Neuronal stem cell (in vitro differentiated cells): ENCODE measurements around the gene KMT2A.
"Not testable (repeated sequence)": the region's sequence is repeated elsewhere in the genome, so short reads cannot be mapped to it uniquely, and the experiment has no call there.

ENCODE experiments used
- DNase-seq: peaks from one replicate; pipeline ENCODE4 v3.0.0-alpha.2; 2013; ENCODE audit warnings: low spot score
- H2AFZ ChIP-seq: one replicate; pipeline ENCODE4 v1.6.1; 2013; ENCODE audit warnings: mild to moderate bottlenecking, low read length, inconsistent platforms
- H2AK5ac ChIP-seq: 2 replicates; pipeline ENCODE4 v1.6.1; 2013; ENCODE audit warnings: low read depth, mild to moderate bottlenecking, inconsistent platforms, low read length, moderate library complexity, mixed read lengths
- H2BK120ac ChIP-seq: 2 replicates; pipeline ENCODE4 v1.6.1; 2013; ENCODE audit warnings: low read depth, mild to moderate bottlenecking, inconsistent platforms, low read length, moderate library complexity, mixed read lengths
- H2BK12ac ChIP-seq: one replicate; pipeline ENCODE4 v1.6.1; 2013; ENCODE audit warnings: low read length, inconsistent platforms
- H2BK15ac ChIP-seq: 2 replicates; pipeline ENCODE4 v1.6.1; 2013; ENCODE audit warnings: mild to moderate bottlenecking, low read length, inconsistent platforms, mixed read lengths
- H2BK5ac ChIP-seq: one replicate; pipeline ENCODE4 v1.6.1; 2013; ENCODE audit warnings: inconsistent platforms, mild to moderate bottlenecking, low read length, moderate library complexity
- H3K14ac ChIP-seq: one replicate; pipeline ENCODE4 v1.6.1; 2013; ENCODE audit warnings: low read length, inconsistent platforms
- H3K18ac ChIP-seq: 2 replicates; pipeline ENCODE4 v1.6.1; 2013; ENCODE audit warnings: low read length, inconsistent platforms
- H3K23ac ChIP-seq: 2 replicates; pipeline ENCODE4 v1.6.1; 2013; ENCODE audit warnings: low read depth, mild to moderate bottlenecking, mixed read lengths, low read length, inconsistent platforms; ENCODE audit not compliant: poor library complexity
- H3K27ac ChIP-seq: replicated peaks from 3 replicates; pipeline ENCODE4 v1.5.1; 2013; ENCODE audit warnings: low read length, inconsistent platforms
- H3K27me3 ChIP-seq, 3 experiments: 2 replicates each; pipeline ENCODE4 v1.6.1; 2013; ENCODE audit warnings: low read length in 3 of 3, mild to moderate bottlenecking in 2 of 3, inconsistent platforms in 1 of 3, low read depth in 1 of 3, mixed read lengths in 1 of 3, moderate library complexity in 1 of 3; ENCODE audit not compliant: control insufficient read depth in 3 of 3, insufficient read depth in 3 of 3
- H3K36me3 ChIP-seq, 2 donors: replicated peaks in 1 of 2; 2 replicates each; pipeline ENCODE4 v1.6.1; 2013; ENCODE audit warnings: low read length in 2 of 2; ENCODE audit not compliant: control insufficient read depth in 2 of 2, insufficient read depth in 2 of 2
- H3K4ac ChIP-seq: 2 replicates; pipeline ENCODE4 v1.6.1; 2013; ENCODE audit warnings: inconsistent platforms, mild to moderate bottlenecking, low read length, moderate library complexity
- H3K4me1 ChIP-seq, 2 donors: 1 replicate in 1 of 2; 2 replicates in 1 of 2; pipeline ENCODE4 v1.6.1; 2013; ENCODE audit warnings: low read length in 2 of 2, low read depth in 1 of 2; ENCODE audit not compliant: control insufficient read depth in 2 of 2, insufficient read depth in 1 of 2
- H3K4me2 ChIP-seq: one replicate; pipeline ENCODE4 v1.6.1; 2013; ENCODE audit warnings: mild to moderate bottlenecking, low read length, inconsistent platforms; ENCODE audit not compliant: insufficient read depth, poor library complexity, severe bottlenecking
- H3K4me3 ChIP-seq, 2 donors: 2 replicates each; pipeline ENCODE4 v1.5.1; 2013; ENCODE audit warnings: low read length in 2 of 2, mild to moderate bottlenecking in 2 of 2, inconsistent platforms in 1 of 2, moderate library complexity in 1 of 2
- H3K79me1 ChIP-seq: one replicate; pipeline ENCODE4 v1.6.1; 2013; ENCODE audit warnings: low read depth, mild to moderate bottlenecking, inconsistent platforms, low read length, moderate library complexity
- H3K9ac ChIP-seq: one replicate; pipeline ENCODE4 v1.6.1; 2013; ENCODE audit warnings: mild to moderate bottlenecking, low read depth, low read length, inconsistent platforms; ENCODE audit not compliant: poor library complexity
- H3K9me3 ChIP-seq, 2 donors: replicated peaks in 1 of 2; 2 replicates each; pipeline versions ENCODE3 to v1.6.1; 2013; ENCODE audit warnings: low read length in 2 of 2, mild to moderate bottlenecking in 2 of 2, inconsistent platforms in 1 of 2, low read depth in 1 of 2, mixed read lengths in 1 of 2, moderate library complexity in 1 of 2; ENCODE audit not compliant: control insufficient read depth in 2 of 2, insufficient read depth in 1 of 2
- H4K8ac ChIP-seq: one replicate; pipeline ENCODE4 v1.6.1; 2013; ENCODE audit warnings: low read depth, mild to moderate bottlenecking, inconsistent platforms, low read length, moderate library complexity
- H4K91ac ChIP-seq: one replicate; pipeline ENCODE4 v1.6.1; 2013; ENCODE audit warnings: low read length, low read depth, mild to moderate bottlenecking, inconsistent platforms; ENCODE audit not compliant: poor library complexity
- WGBS, 2 donors: extraction: QIAGEN DNeasy Blood & Tissue Kit; methylation state at CpG; one replicate each; pipeline ENCODE4 v1.1.7; 2013; ENCODE audit warnings: missing lambda C conversion rate in 2 of 2, mixed read lengths in 1 of 2; ENCODE audit not compliant: insufficient read length in 2 of 2, insufficient replicate concordance in 1 of 2; ENCODE audit errors: extremely low coverage in 2 of 2; 5-methylcytosine and 5-hydroxymethylcytosine counted together

KMT2A gene

DNA sequence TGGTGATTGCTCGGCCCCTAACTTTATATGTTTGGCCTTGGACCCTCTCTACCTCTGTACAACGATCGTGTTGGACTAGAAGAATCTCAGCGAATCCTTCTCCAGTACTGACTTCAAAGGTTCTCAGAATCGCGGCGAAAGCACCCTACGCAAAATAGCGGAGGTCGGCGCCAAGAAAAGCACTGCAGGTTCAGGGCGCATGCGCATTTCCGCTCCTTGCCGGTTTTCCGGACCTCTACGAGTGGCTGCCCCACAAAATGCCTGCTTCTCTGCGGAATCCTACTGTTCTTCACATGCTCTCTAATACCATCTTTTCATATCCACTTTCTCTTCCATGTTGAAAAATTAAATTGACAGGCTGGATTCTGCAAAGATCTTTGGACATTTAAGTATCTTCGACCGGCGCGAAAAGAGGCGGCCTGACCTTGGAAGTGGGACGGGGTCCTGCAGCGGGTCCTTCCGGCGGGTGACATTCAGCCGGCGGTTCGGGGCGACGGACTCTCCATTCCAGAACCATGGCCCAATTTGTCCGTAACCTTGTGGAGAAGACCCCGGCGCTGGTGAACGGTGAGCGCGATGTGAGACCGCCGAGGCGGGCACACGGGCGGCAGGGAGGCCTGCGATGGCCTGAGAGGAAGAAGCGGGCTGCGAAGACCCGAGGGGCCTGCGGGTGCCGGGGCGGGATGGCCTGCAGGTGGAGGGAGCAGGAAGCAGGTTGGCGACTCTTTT lies 35.0 kb upstream of the KMT2A start, which contains the start of gene ATP5MG:
ATP5MG (plus strand) TSS at position 456 of the 729 bp plus-strand sequence; CDS start at position 516, 60 bp downstream.
- Histone ChIP-seq H3K9me3 (no peaks in the 10 kb centered on the region), H3K14ac (no peak within 1 kb of the TSS), H2BK120ac (no peak within 1 kb of the TSS), H3K23ac (peak within 1 kb of the TSS; percentile 76), H3K4me1 (peaks cover 2 to 5% of the 10 kb centered on the region in 2 donors), H3K4ac (no peak within 1 kb of the TSS), H3K4me3 (peak within 1 kb of the TSS; percentile 71 to 89), H3K79me1 (peaks cover 3% of the 10 kb centered on the region), H3K4me2 (peak within 1 kb of the TSS; percentile 71), H2AK5ac (no peak within 1 kb of the TSS), H2BK5ac (no peak within 1 kb of the TSS), H2BK12ac (no peak within 1 kb of the TSS), H4K8ac (no peak within 1 kb of the TSS), H3K18ac (peak within 1 kb of the TSS; percentile 85), H3K27me3 (no peaks in the 10 kb centered on the region), H2BK15ac (no peak within 1 kb of the TSS), H3K36me3 (peaks cover 0 to 58% of the 10 kb centered on the region in 2 donors), H3K27ac (peak within 1 kb of the TSS; percentile 42), H4K91ac (no peak within 1 kb of the TSS), H2AFZ (peak within 1 kb of the TSS; percentile 82), H3K9ac (peak within 1 kb of the TSS; percentile 89)
- no CpG with 5 or more reads among the region's 51 CpGs for WGBS, 2 donors
- peak; percentile 82 for DNase-seq

DNA sequence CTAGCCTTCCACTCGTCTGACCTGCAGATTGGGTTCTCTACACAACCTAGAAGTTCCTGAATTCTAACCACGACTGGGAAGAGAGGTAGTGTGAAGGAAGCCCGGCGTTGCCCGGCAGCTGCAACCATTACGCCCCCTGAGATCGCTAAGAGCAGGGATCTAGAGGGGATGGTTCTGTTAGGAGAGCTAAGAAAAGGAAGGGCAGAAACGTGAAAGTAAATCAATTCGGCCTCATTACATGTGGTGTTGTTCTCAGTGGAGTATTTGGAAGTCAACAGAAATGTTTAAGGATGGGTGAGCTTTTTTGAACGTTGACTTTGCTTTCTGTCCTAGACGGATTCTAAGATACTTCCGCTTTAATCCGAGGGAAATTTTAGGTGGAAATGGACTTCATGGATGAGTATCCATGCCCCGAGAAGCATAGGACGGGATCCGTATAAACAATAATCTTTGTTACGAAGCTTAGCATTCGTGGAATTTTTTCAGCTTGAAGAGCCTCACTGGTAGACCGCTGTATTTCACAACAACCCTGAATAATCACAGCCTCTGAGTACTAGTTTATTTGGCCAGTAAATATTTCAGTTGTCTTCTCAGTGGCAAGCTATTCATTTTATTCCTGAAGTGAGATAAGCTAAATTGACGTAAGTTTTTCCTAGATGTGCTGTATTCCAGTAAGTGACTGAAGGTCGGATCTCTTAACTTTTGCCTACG lies 34.3 kb upstream of the KMT2A start:
- DNase-seq, result peak; percentile 17
- WGBS, 2 donors, result no CpG with 5 or more reads among the region's 22 CpGs

DNA sequence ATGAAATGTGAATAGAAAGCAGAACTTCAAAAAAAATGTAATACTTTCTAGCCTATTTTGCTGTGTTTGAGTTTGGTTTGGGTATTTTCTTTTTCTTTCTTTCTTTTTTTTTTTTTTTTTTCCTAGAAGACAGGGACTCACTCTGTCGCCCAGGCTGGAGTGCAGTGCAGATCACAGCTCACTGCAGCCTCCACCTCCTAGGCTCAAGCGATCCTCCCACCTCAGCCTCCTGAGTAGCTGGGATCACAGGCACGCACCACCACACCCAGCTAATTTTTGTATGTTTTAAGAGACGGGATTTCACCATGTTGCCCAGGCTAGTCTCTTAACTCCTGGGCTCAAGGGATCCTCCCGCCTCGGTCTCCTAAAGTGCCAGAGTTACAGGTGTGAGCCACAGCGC lies 33.7 kb upstream of the KMT2A start:
- not testable (repeated sequence) for H2BK120ac ChIP-seq, H3K4ac ChIP-seq, H2BK15ac ChIP-seq, H3K79me1 ChIP-seq, H2AK5ac ChIP-seq, H3K4me1 ChIP-seq, H3K27me3 ChIP-seq, H3K9me3 ChIP-seq, H3K23ac ChIP-seq, H2AFZ ChIP-seq, H3K4me2 ChIP-seq, H3K18ac ChIP-seq, H4K8ac ChIP-seq, H2BK5ac ChIP-seq, DNase-seq, H2BK12ac ChIP-seq, H3K9ac ChIP-seq, H4K91ac ChIP-seq, H3K14ac ChIP-seq, H3K27ac ChIP-seq
- Histone ChIP-seq H3K4me3 (peak overlapping the region in 1 of 2 donors; percentile 71), H3K36me3 (peaks cover under 1 to 58% of the 10 kb centered on the region in 2 donors)
- WGBS, 2 donors, result no CpG with 5 or more reads among the region's 7 CpGs

More for the DNA sequence above, 34.3 kb upstream of the KMT2A start:
- H3K18ac ChIP-seq, result no peak overlapping the region
- H3K4me3 ChIP-seq, result peak overlapping the region; percentile 71 to 89
- no peak overlapping the region for H3K14ac ChIP-seq
- H3K27ac ChIP-seq, result peak overlapping the region; percentile 42
- peak overlapping the region; percentile 89 for H3K9ac ChIP-seq
- H2BK120ac ChIP-seq, result no peak overlapping the region
- H2AFZ ChIP-seq, result peak overlapping the region; percentile 82
- H3K4me2 ChIP-seq, result peak overlapping the region; percentile 71
- H3K4me1 ChIP-seq, result peaks cover 2 to 5% of the 10 kb centered on the region in 2 donors
- no peak overlapping the region for H4K91ac ChIP-seq
- no peak overlapping the region for H4K8ac ChIP-seq
- no peak overlapping the region for H2BK12ac ChIP-seq
- no peaks in the 10 kb centered on the region for H3K27me3 ChIP-seq
- peaks cover 0 to 58% of the 10 kb centered on the region in 2 donors for H3K36me3 ChIP-seq
- no peak overlapping the region for H2BK15ac ChIP-seq
- no peaks in the 10 kb centered on the region for H3K9me3 ChIP-seq
- H3K79me1 ChIP-seq, result peaks cover 5% of the 10 kb centered on the region
- H3K23ac ChIP-seq, result peak overlapping the region; percentile 76
- no peak overlapping the region for H2AK5ac ChIP-seq
- H3K4ac ChIP-seq, result no peak overlapping the region
- no peak overlapping the region for H2BK5ac ChIP-seq

DNA sequence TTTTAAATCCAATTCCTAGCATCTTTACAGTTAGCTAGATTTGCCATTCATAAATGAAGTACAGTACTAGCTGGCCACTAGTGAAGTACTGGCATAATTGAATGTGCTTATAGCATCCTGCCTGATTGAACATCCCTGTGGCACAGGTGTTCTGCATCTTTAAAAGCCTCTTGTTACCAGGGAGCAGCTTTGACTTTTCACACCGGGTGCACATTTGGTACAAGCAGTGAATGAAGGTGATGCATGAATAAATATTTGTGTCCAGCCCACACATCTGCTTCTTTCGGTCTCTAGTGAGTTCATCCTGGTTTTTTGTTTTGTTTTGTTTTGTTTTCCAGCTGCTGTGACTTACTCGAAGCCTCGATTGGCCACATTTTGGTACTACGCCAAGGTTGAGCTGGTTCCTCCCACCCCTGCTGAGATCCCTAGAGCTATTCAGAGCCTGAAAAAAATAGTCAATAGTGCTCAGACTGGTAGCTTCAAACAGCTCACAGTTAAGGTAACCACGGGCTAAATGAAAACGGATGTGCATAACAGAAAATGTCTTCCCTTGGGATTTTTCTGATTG lies 29.6 kb upstream of the KMT2A start:
- no peak for DNase-seq
- no CpG with 5 or more reads among the region's 7 CpGs for WGBS, 2 donors
- Histone ChIP-seq H3K4ac (no peak overlapping the region), H2AK5ac (no peak overlapping the region), H3K27me3 (no peaks in the 10 kb centered on the region), H3K36me3 (peaks cover 2 to 76% of the 10 kb centered on the region in 2 donors), H2BK5ac (no peak overlapping the region), H3K23ac (no peak overlapping the region), H2BK15ac (no peak overlapping the region), H3K9me3 (no peaks in the 10 kb centered on the region), H3K4me3 (no peak overlapping the region), H2BK12ac (no peak overlapping the region), H3K9ac (no peak overlapping the region), H3K14ac (no peak overlapping the region), H3K4me2 (no peak overlapping the region), H2AFZ (no peak overlapping the region), H2BK120ac (no peak overlapping the region), H4K8ac (no peak overlapping the region), H3K18ac (no peak overlapping the region), H4K91ac (no peak overlapping the region), H3K4me1 (peaks cover 2 to 3% of the 10 kb centered on the region in 2 donors), H3K27ac (no peak overlapping the region), H3K79me1 (peaks cover 2% of the 10 kb centered on the region)
